Putamen (tissue), 1 donor: ENCODE measurements around the gene AGAP1.

Experiments used
- DNase-seq: peaks from one replicate; pipeline ENCODE4 v3.0.0-alpha.2; 2016; ENCODE audit warnings: low spot score

The AGAP1 gene

GRCh38 chr2:235690809-235691450, 197.1 kb downstream of the AGAP1 start:
- DNase-seq: no peak

GRCh38 chr2:235692076-235692475, 198.2 kb downstream of the AGAP1 start:
- DNase-seq: no peak

- no peak for DNase-seq
Observed at GRCh38 chr2:235692671-235693171, 198.9 kb downstream of the AGAP1 start.

GRCh38 chr2:235693279-235693678, 199.4 kb downstream of the AGAP1 start:
- no peak for DNase-seq

GRCh38 chr2:235694721-235695601, 201.1 kb downstream of the AGAP1 start:
- no peak for DNase-seq

- no peak for DNase-seq
Observed at GRCh38 chr2:235695602-235695895, 201.7 kb downstream of the AGAP1 start.

- no peak for DNase-seq
Observed at GRCh38 chr2:235697041-235697440, 203.2 kb downstream of the AGAP1 start.

GRCh38 chr2:235698028-235698427, 204.2 kb downstream of the AGAP1 start:
- DNase-seq: no peak

GRCh38 chr2:235698491-235698890, 204.6 kb downstream of the AGAP1 start:
- DNase-seq: no peak

- DNase-seq: no peak
Observed at GRCh38 chr2:235699576-235699975, 205.7 kb downstream of the AGAP1 start.

GRCh38 chr2:235701206-235701981, 207.6 kb downstream of the AGAP1 start:
- no peak for DNase-seq

- DNase-seq: no peak
Observed at GRCh38 chr2:235702186-235702585, 208.3 kb downstream of the AGAP1 start.

GRCh38 chr2:235703711-235704295, 210.0 kb downstream of the AGAP1 start:
- DNase-seq: no peak

GRCh38 chr2:235705296-235705695, 211.5 kb downstream of the AGAP1 start:
- DNase-seq: no peak

GRCh38 chr2:235706506-235706905, 212.7 kb downstream of the AGAP1 start:
- DNase-seq: no peak

GRCh38 chr2:235707411-235708096, 213.7 kb downstream of the AGAP1 start:
- DNase-seq: no peak

- no peak for DNase-seq
Observed at GRCh38 chr2:235709124-235709813, 215.4 kb downstream of the AGAP1 start.

GRCh38 chr2:235709969-235710879, 216.4 kb downstream of the AGAP1 start:
- DNase-seq: no peak

- DNase-seq: no peak
Observed at GRCh38 chr2:235710933-235711332, 217.1 kb downstream of the AGAP1 start.

GRCh38 chr2:235711527-235711926, 217.7 kb downstream of the AGAP1 start:
- no peak for DNase-seq
